ENCODE data around the gene AFG1L.

DNA sequence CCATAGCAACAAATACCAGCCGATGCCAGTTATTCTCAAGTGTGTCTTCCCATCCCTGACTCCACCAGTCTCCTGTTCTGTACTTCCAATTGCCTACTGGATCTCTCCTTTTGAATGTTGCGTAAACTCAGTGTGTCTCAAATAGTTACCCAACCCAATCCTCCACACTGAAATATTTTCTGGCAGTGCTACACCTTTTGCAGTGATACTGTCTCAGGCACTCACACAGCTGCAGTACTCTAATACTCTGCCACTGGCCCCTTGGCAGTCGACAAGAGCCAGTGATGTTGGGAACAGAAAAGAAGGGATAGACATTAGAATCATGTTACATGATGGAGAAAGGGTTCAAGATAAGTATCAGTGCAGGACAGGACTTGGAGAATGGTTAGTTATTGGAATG, 234.0 kb downstream of the AFG1L start:
- TF ChIP-seq, protein P1, sequence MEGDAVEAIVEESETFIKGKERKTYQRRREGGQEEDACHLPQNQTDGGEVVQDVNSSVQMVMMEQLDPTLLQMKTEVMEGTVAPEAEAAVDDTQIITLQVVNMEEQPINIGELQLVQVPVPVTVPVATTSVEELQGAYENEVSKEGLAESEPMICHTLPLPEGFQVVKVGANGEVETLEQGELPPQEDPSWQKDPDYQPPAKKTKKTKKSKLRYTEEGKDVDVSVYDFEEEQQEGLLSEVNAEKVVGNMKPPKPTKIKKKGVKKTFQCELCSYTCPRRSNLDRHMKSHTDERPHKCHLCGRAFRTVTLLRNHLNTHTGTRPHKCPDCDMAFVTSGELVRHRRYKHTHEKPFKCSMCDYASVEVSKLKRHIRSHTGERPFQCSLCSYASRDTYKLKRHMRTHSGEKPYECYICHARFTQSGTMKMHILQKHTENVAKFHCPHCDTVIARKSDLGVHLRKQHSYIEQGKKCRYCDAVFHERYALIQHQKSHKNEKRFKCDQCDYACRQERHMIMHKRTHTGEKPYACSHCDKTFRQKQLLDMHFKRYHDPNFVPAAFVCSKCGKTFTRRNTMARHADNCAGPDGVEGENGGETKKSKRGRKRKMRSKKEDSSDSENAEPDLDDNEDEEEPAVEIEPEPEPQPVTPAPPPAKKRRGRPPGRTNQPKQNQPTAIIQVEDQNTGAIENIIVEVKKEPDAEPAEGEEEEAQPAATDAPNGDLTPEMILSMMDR (IDR thresholded peaks at IDR 0.05) = no peak
- TF ChIP-seq EP300 (IDR thresholded peaks at IDR 0.05) (no peak), POLR2AphosphoS5 (IDR thresholded peaks at IDR 0.05) (no peak), POLR2A (IDR thresholded peaks at IDR 0.05) (no peak)

All from stomach (tissue), 4 donors.